PFSK-1 (cell line): ENCODE data around the gene USP30.

ENCODE experiments used
- FOXP2 ChIP-seq: optimal IDR thresholded peaks from 2 replicates; pipeline ENCODE3; 2011; ENCODE audit warnings: borderline replicate concordance, control low read depth, inconsistent platforms; ENCODE audit not compliant: insufficient read depth; ENCODE audit errors: extremely low read length, extremely low read depth
- POLR2AphosphoS5 ChIP-seq: IDR thresholded peaks from 2 replicates; pipeline ENCODE4 v1.6.1; 2012; ENCODE audit warnings: low read depth, mild to moderate bottlenecking, control low read depth, low read length, moderate library complexity
- REST ChIP-seq, 2 experiments: IDR thresholded peaks; 2 replicates each; pipeline versions ENCODE4 v1.6.1 to v1.8.0; 2011 to 2012; ENCODE audit warnings: low read depth in 2 of 2, low read length in 2 of 2, control low read depth in 1 of 2, inconsistent platforms in 1 of 2, mild to moderate bottlenecking in 1 of 2, moderate library complexity in 1 of 2; ENCODE audit not compliant: insufficient read depth in 1 of 2
- SIN3A ChIP-seq: IDR thresholded peaks from 2 replicates; pipeline ENCODE4 v1.6.1; 2012; ENCODE audit warnings: mild to moderate bottlenecking, low read length, moderate library complexity, borderline replicate concordance; ENCODE audit not compliant: insufficient read depth
- TAF1 ChIP-seq: IDR thresholded peaks from 2 replicates; pipeline ENCODE4 v1.6.1; 2012; ENCODE audit warnings: low read length, control low read depth, borderline replicate concordance; ENCODE audit not compliant: insufficient read depth

GRCh38 chr12:109099431-109100020 lies 47.1 kb downstream of the USP30 start:
- TF ChIP-seq POLR2AphosphoS5 (no peak), REST (IDR thresholded peaks at IDR 0.05; ENCODE audit: insufficient read depth in 1 of 2, low read depth in 2 of 2, low read length in 2 of 2) (no peak), TAF1 (no peak), SIN3A (no peak), FOXP2 (no peak)
